Astrocyte (in vitro differentiated cells and primary cell): ENCODE measurements around the gene TEAD1. TPM values are rescaled to one million over a fixed set of nuclear protein-coding genes. Genes with fewer than 3 reads are reported as not detected.

Experiments
- DNase-seq: peaks from one replicate; pipeline ENCODE4 v3.0.0-alpha.2; 2010; ENCODE audit warnings: low read depth
- FAIRE-seq: peaks from 2 replicates; lab custom pipeline; 2011; peaks lifted over from hg19 to GRCh38; lab: Jason Lieb, UNC
- H2AFZ ChIP-seq: 2 replicates; pipeline ENCODE4 v1.6.0; 2012; ENCODE audit warnings: low read depth, low read length, inconsistent platforms
- H3K27ac ChIP-seq: 2 replicates; pipeline ENCODE4 v1.5.1; 2011; ENCODE audit warnings: low read depth, low read length, inconsistent platforms
- H3K27me3 ChIP-seq: 2 replicates; pipeline ENCODE4 v1.6.0; 2011; ENCODE audit warnings: low read length, inconsistent platforms; ENCODE audit not compliant: insufficient read depth
- H3K36me3 ChIP-seq: 2 replicates; pipeline ENCODE4 v1.5.1; 2011; ENCODE audit warnings: low read length, inconsistent platforms; ENCODE audit not compliant: insufficient read depth
- H3K4me1 ChIP-seq: 2 replicates; pipeline ENCODE4 v1.5.1; 2011; ENCODE audit warnings: low read length, inconsistent platforms; ENCODE audit not compliant: insufficient read depth
- H3K4me2 ChIP-seq: 2 replicates; pipeline ENCODE4 v1.6.0; 2012; ENCODE audit warnings: low read length, inconsistent platforms
- H3K4me3 ChIP-seq: 2 replicates; pipeline ENCODE4 v1.5.1; 2011; ENCODE audit warnings: low read depth, mild to moderate bottlenecking, low read length, inconsistent platforms; ENCODE audit not compliant: insufficient read depth
- H3K79me2 ChIP-seq: 2 replicates; pipeline ENCODE4 v1.6.0; 2012; ENCODE audit warnings: mild to moderate bottlenecking, low read length, inconsistent platforms; ENCODE audit not compliant: insufficient read depth
- H3K9ac ChIP-seq: 2 replicates; pipeline ENCODE4 v1.6.0; 2012; ENCODE audit warnings: mild to moderate bottlenecking, low read length, inconsistent platforms
- H3K9me3 ChIP-seq: 2 replicates; pipeline ENCODE4 v1.5.1; 2012; ENCODE audit warnings: low read depth, mild to moderate bottlenecking, low read length, inconsistent platforms; ENCODE audit not compliant: insufficient read depth
- H4K20me1 ChIP-seq: 2 replicates; pipeline ENCODE4 v1.6.0; 2012; ENCODE audit warnings: low read length, inconsistent platforms; ENCODE audit not compliant: insufficient read depth
- H3K27ac Mint-ChIP-seq: one replicate; pipeline ENCODE4 v1.8.0; 2021; ENCODE audit warnings: mild to moderate bottlenecking, mixed read lengths; ENCODE audit not compliant: unreplicated experiment
- H3K27me3 Mint-ChIP-seq: one replicate; pipeline ENCODE4 v1.8.0; 2021; ENCODE audit warnings: low read depth, mixed read lengths; ENCODE audit not compliant: unreplicated experiment
- H3K36me3 Mint-ChIP-seq: one replicate; pipeline ENCODE4 v1.8.0; 2021; ENCODE audit warnings: low read depth, mixed read lengths; ENCODE audit not compliant: unreplicated experiment
- H3K4me1 Mint-ChIP-seq: one replicate; pipeline ENCODE4 v1.8.0; 2021; ENCODE audit warnings: low read depth, mixed read lengths; ENCODE audit not compliant: unreplicated experiment
- H3K4me3 Mint-ChIP-seq: one replicate; pipeline ENCODE4 v1.8.0; 2021; ENCODE audit warnings: mild to moderate bottlenecking, moderate library complexity, mixed read lengths; ENCODE audit not compliant: unreplicated experiment
- H3K9me3 Mint-ChIP-seq: one replicate; pipeline ENCODE4 v1.8.0; 2021; ENCODE audit warnings: mild to moderate bottlenecking, mixed read lengths; ENCODE audit not compliant: unreplicated experiment
- CTCF ChIP-seq: IDR thresholded peaks from 2 replicates; pipeline ENCODE4 v1.5.1; 2011; ENCODE audit warnings: low read depth, mild to moderate bottlenecking, inconsistent platforms, low read length, moderate library complexity; ENCODE audit not compliant: insufficient read depth
- EZH2 ChIP-seq: IDR thresholded peaks from 2 replicates; pipeline ENCODE4 v1.6.1; 2012; ENCODE audit warnings: mild to moderate bottlenecking, low read length, inconsistent platforms; ENCODE audit not compliant: insufficient read depth
- total RNA-seq: library from RNA; stranded (reverse); gene quantifications from 2 replicates; pipeline ENCODE4 v1.2.1, GENCODE V29; 2021

Gene TEAD1
- total RNA-seq, 1 donor from 2014 or later, result 149 TPM

GRCh38 chr11:12640926-12641849 is 33.0 kb upstream of the TEAD1 start:
- Histone ChIP-seq H3K4me2 (no peak overlapping the region), H3K27me3 (no peaks in the 10 kb centered on the region), H3K4me1 (peaks cover 10% of the 10 kb centered on the region), H3K9me3 (no peaks in the 10 kb centered on the region), H3K27ac (no peak overlapping the region), H3K4me3 (no peak overlapping the region), H3K79me2 (no peaks in the 10 kb centered on the region), H3K9ac (no peak overlapping the region), H4K20me1 (no peaks in the 10 kb centered on the region), H2AFZ (no peak overlapping the region), H3K36me3 (no peaks in the 10 kb centered on the region)
- Mint-ChIP-seq H3K27ac (peak overlapping the region; percentile 72), H3K36me3 (peaks cover 2% of the 10 kb centered on the region), H3K9me3 (no peaks in the 10 kb centered on the region), H3K4me1 (peaks cover 16% of the 10 kb centered on the region), H3K27me3 (no peaks in the 10 kb centered on the region), H3K4me3 (no peak overlapping the region)
- TF ChIP-seq CTCF, result no peak
- TF ChIP-seq EZH2, result no peak
- FAIRE-seq (no peak), DNase-seq (no peak)

GRCh38 chr11:12642040-12642439 is 32.2 kb upstream of the TEAD1 start:
- Mint-ChIP-seq H3K4me3 (peak overlapping the region; percentile 43), H3K4me1 (peaks cover 16% of the 10 kb centered on the region), H3K9me3 (no peaks in the 10 kb centered on the region), H3K27ac (peak overlapping the region; percentile 71), H3K36me3 (peaks cover 2% of the 10 kb centered on the region), H3K27me3 (no peaks in the 10 kb centered on the region)
- TF ChIP-seq CTCF (no peak), EZH2 (no peak)
- Histone ChIP-seq H3K4me2 (peak overlapping the region; percentile 43), H4K20me1 (no peaks in the 10 kb centered on the region), H2AFZ (peak overlapping the region; percentile 64), H3K9me3 (no peaks in the 10 kb centered on the region), H3K36me3 (no peaks in the 10 kb centered on the region), H3K79me2 (no peaks in the 10 kb centered on the region), H3K4me3 (no peak overlapping the region), H3K27ac (no peak overlapping the region), H3K27me3 (no peaks in the 10 kb centered on the region), H3K9ac (no peak overlapping the region), H3K4me1 (peaks cover 10% of the 10 kb centered on the region)
- peak; percentile 68 for DNase-seq
- no peak for FAIRE-seq
